VCaP (cell line): ENCODE results near the gene TTC28.

Experiments used
- H3K27ac ChIP-seq: fragments of 450-650 bp; 2 replicates; pipeline ENCODE4 v1.5.1; 2017
- TF ChIP-seq, protein P1 (sequence below): fragments of 450-650 bp; conservative IDR thresholded peaks from 2 replicates; pipeline ENCODE4 v1.5.1; 2017; ENCODE audit warnings: mild to moderate bottlenecking, moderate library complexity

Gene TTC28

DNA sequence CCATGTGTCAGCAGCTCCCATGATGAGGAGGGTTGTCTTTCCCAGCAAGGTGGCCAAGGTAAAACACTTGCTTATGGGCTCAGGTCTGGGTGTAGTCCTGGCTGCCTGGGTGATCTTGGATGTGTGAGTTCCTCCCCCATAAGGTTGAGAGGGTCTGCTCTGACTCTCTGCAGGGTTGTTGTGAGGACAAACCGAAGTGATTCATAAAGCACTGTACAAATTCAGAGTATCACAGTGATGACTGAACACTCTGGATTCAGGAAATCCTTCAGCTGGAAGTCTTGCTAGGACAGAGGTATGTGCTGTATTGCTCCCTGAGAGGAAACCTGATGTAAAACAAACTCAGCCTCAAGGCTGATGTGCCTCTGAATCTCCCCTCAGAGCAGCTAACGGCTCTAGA is 539.7 kb downstream of the TTC28 start:
- TF ChIP-seq, protein P1, sequence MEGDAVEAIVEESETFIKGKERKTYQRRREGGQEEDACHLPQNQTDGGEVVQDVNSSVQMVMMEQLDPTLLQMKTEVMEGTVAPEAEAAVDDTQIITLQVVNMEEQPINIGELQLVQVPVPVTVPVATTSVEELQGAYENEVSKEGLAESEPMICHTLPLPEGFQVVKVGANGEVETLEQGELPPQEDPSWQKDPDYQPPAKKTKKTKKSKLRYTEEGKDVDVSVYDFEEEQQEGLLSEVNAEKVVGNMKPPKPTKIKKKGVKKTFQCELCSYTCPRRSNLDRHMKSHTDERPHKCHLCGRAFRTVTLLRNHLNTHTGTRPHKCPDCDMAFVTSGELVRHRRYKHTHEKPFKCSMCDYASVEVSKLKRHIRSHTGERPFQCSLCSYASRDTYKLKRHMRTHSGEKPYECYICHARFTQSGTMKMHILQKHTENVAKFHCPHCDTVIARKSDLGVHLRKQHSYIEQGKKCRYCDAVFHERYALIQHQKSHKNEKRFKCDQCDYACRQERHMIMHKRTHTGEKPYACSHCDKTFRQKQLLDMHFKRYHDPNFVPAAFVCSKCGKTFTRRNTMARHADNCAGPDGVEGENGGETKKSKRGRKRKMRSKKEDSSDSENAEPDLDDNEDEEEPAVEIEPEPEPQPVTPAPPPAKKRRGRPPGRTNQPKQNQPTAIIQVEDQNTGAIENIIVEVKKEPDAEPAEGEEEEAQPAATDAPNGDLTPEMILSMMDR: no peak
- H3K27ac ChIP-seq: no peak overlapping the region

DNA sequence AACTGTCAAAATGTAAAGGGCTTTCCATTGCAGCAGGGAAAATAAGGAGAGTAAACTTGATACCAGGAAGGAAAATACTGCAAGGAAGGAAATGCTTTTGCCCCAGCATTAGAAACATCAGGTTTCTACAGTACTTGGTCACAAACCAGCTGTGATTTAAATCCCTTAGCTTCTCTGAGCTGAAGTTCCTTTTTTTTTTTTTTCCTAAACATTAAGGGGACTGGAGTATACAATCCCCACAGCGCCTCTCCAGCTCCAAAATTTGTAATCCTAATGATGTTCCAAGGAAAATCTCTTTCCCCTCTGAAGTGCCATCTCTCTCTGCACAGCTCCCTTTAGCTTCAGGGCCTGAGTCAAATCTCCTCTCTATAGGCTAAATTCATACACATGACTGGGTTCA is 540.1 kb downstream of the TTC28 start:
- no peak overlapping the region for H3K27ac ChIP-seq
- TF ChIP-seq, protein P1: no peak

- TF ChIP-seq, protein P1: no peak
- no peak overlapping the region for H3K27ac ChIP-seq
These were observed 542.6 kb downstream of the TTC28 start for GRCh38 chr22:28137036-28137435.

- H3K27ac ChIP-seq: no peak overlapping the region
- TF ChIP-seq, protein P1: no peak
These were observed 547.2 kb downstream of the TTC28 start for GRCh38 chr22:28132466-28132865.

- TF ChIP-seq, protein P1: no peak
- H3K27ac ChIP-seq: no peak overlapping the region
These were observed 550.2 kb downstream of the TTC28 start for GRCh38 chr22:28129319-28129962.

DNA sequence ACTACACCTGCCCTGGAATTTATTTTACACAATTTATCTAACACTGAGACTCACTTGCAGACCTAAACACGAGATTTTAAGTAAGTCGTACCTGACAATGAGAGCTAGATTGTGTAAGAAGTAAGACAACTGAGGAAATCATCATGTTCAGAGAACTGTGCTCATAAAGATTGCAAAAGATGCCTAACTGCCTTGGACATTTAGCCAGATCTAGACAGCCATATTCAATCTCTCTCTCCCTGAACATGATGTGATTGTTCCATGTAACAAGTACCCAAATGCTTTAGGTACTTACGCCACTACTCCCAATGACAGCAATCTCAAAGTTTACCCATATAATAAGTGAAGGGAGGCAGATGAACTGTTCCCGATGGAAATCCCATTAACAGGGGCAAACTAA is 550.8 kb downstream of the TTC28 start:
- TF ChIP-seq, protein P1: no peak
- H3K27ac ChIP-seq: no peak overlapping the region

DNA sequence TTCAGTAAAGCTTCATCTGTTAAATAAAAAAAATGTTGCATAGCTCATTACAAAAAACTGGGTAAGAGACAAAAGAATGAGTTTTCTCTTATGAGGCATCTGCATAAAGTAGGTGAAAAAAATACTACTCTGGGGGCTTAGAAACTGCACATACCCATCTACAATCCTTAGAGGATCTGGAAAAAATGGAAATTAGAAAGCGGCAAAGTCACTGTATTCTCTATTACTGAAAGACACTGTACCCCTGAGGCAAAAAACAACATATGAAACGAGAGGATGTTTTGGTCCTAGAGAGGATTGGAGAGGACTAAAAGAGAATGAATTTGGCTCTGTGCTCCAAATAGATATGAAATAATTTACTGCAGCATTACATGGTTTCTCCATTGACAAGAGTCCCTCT is 553.8 kb downstream of the TTC28 start:
- TF ChIP-seq, protein P1: no peak
- H3K27ac ChIP-seq: no peak overlapping the region
